CD4-positive, alpha-beta T cell treated with Interleukin-17A for 4 hours (primary cell): Measurements from ENCODE around the gene JMJD8.
A peak's percentile ranks its signal among the peaks of the same experiment; 100 is the strongest.

Source experiments
- DNase-seq: peaks from one replicate; pipeline ENCODE4 v3.0.0-alpha.2; 2020; ENCODE audit warnings: mixed read lengths

Gene JMJD8

GRCh38 chr16:637081-638018, 46.8 kb downstream of the JMJD8 start:
- peak; percentile 95 for DNase-seq

GRCh38 chr16:636206-637080, 47.7 kb downstream of the JMJD8 start, which contains the start of gene METTL26:
Gene METTL26, minus strand, starts transcription at chr16:636305. Its CDS starts 15 bp downstream, at chr16:636290.
- peak; percentile 96 for DNase-seq

GRCh38 chr16:635573-636205, 48.4 kb downstream of the JMJD8 start:
- DNase-seq = no peak

GRCh38 chr16:634996-635395, 49.1 kb downstream of the JMJD8 start:
- DNase-seq = no peak

- DNase-seq = no peak
Measured at GRCh38 chr16:634051-634670, 50.0 kb downstream of the JMJD8 start.

GRCh38 chr16:633336-634050, 50.6 kb downstream of the JMJD8 start:
- DNase-seq = no peak

- DNase-seq = no peak
Measured at GRCh38 chr16:632486-633335, 51.4 kb downstream of the JMJD8 start.

- DNase-seq = no peak
Measured at GRCh38 chr16:631808-632358, 52.3 kb downstream of the JMJD8 start.
